ENCODE measurements around the gene MSGN1.

GRCh38 chr2:17847236-17847635, 31.0 kb downstream of the MSGN1 start:
- no peak for TF ChIP-seq RAD21 (IDR thresholded peaks at IDR 0.05; ENCODE audit: low read length)
- no peak for TF ChIP-seq RCOR1 (IDR thresholded peaks at IDR 0.05; ENCODE audit: insufficient replicate concordance, low read length)
- TF ChIP-seq CTCF (conservative IDR thresholded peaks at IDR 0.05; ENCODE audit: low read depth, low read length), result no peak
- no peak for TF ChIP-seq CEBPB (IDR thresholded peaks at IDR 0.05; ENCODE audit: low read depth, low read length)
- TF ChIP-seq POLR2A (IDR thresholded peaks at IDR 0.05; ENCODE audit: low read depth, low read length), result no peak
- no peak for TF ChIP-seq BHLHE40 (IDR thresholded peaks at IDR 0.05; ENCODE audit: low read depth, low read length)
- no peak for TF ChIP-seq CHD1 (IDR thresholded peaks at IDR 0.05; ENCODE audit: low read depth, low read length)
- TF ChIP-seq ELK1 (IDR thresholded peaks at IDR 0.05; ENCODE audit: borderline replicate concordance, low read depth, low read length), result no peak
- no peak for TF ChIP-seq MAFK (IDR thresholded peaks at IDR 0.05; ENCODE audit: low read depth, low read length)
- TF ChIP-seq RFX5 (IDR thresholded peaks at IDR 0.05; ENCODE audit: low read depth, low read length), result no peak
- no peak for TF ChIP-seq MXI1 (IDR thresholded peaks at IDR 0.05; ENCODE audit: borderline replicate concordance, low read depth, low read length)
- no peak for TF ChIP-seq MAZ (IDR thresholded peaks at IDR 0.05; ENCODE audit: borderline replicate concordance, low read depth, low read length)
- TF ChIP-seq USF2 (IDR thresholded peaks at IDR 0.05; ENCODE audit: low read depth, low read length), result no peak
